H1 (cell line): ENCODE results near the gene MAPRE3. TPM values are rescaled to one million over a fixed set of nuclear protein-coding genes. Genes with fewer than 3 reads are reported as not detected.
A peak's percentile ranks its signal among the peaks of the same experiment; 100 is the strongest.

Source experiments
- CBX8 ChIP-seq: fragments of 300-800, 300-1000 bp; sonication (generic); IDR thresholded peaks from 2 replicates; pipeline ENCODE4 v1.7.1; 2016; ENCODE audit warnings: low read depth, low read length, borderline replicate concordance
- CEBPB ChIP-seq: IDR thresholded peaks from 2 replicates; pipeline ENCODE4 v1.6.1; 2012; ENCODE audit warnings: low read depth, low read length
- CREB1 ChIP-seq: IDR thresholded peaks from 2 replicates; pipeline ENCODE4 v1.6.1; 2012; ENCODE audit warnings: inconsistent platforms
- EGR1 ChIP-seq: IDR thresholded peaks from 2 replicates; pipeline ENCODE4 v1.6.1; 2011; ENCODE audit warnings: low read depth, low read length, borderline replicate concordance
- GABPA ChIP-seq: IDR thresholded peaks from 2 replicates; pipeline ENCODE4 v1.6.1; 2011; ENCODE audit warnings: mild to moderate bottlenecking, low read length, moderate library complexity, borderline replicate concordance; ENCODE audit not compliant: insufficient read depth
- MAFK ChIP-seq: IDR thresholded peaks from 2 replicates; pipeline ENCODE4 v1.6.1; 2012; ENCODE audit warnings: low read depth, mild to moderate bottlenecking, improper control_type of control experiment, low read length
- PHF8 ChIP-seq: fragments of 200-600 bp; sonication (generic); conservative IDR thresholded peaks from 2 replicates; pipeline ENCODE4 v1.7.1; 2012; ENCODE audit warnings: low read depth, mild to moderate bottlenecking, inconsistent platforms, low read length, moderate library complexity
- POLR2A ChIP-seq, 2 experiments: IDR thresholded peaks; 1 replicate in 1 of 2; 2 replicates in 1 of 2; pipeline ENCODE4 v1.6.1; 2011; ENCODE audit warnings: low read depth in 2 of 2, low read length in 2 of 2, mild to moderate bottlenecking in 2 of 2; ENCODE audit errors: control extremely low read depth in 1 of 2
- RAD21 ChIP-seq, 2 experiments: IDR thresholded peaks in 1 of 2; conservative IDR thresholded peaks in 1 of 2; 2 replicates each; pipeline ENCODE4 v1.6.1; 2011; ENCODE audit warnings: low read depth in 2 of 2, low read length in 2 of 2, improper control_type of control experiment in 1 of 2, inconsistent platforms in 1 of 2, mild to moderate bottlenecking in 1 of 2, moderate library complexity in 1 of 2
- SAP30 ChIP-seq: fragments of 300-600 bp; sonication (generic); IDR thresholded peaks from 2 replicates; pipeline ENCODE4 v1.7.1; 2012; ENCODE audit warnings: low read length, moderate library complexity, mild to moderate bottlenecking, inconsistent platforms; ENCODE audit not compliant: insufficient read depth, insufficient replicate concordance
- SIX5 ChIP-seq: IDR thresholded peaks from 2 replicates; pipeline ENCODE4 v1.6.1; 2011; ENCODE audit warnings: mild to moderate bottlenecking, low read depth, low read length
- SUZ12 ChIP-seq: fragments of 200-600 bp; sonication (generic); IDR thresholded peaks from 2 replicates; pipeline ENCODE4 v1.6.1; 2012; ENCODE audit warnings: mild to moderate bottlenecking, inconsistent platforms, low read length, moderate library complexity, mixed read lengths
- TAF7 ChIP-seq: optimal IDR thresholded peaks from 2 replicates; pipeline ENCODE3; 2011; ENCODE audit warnings: low read depth, mild to moderate bottlenecking, inconsistent platforms, low read length, moderate library complexity, borderline replicate concordance
- TBP ChIP-seq: IDR thresholded peaks from 2 replicates; pipeline ENCODE4 v1.6.1; 2011; ENCODE audit warnings: low read depth, low read length, improper control_type of control experiment
- TEAD4 ChIP-seq: IDR thresholded peaks from 2 replicates; pipeline ENCODE4 v1.6.1; 2012; ENCODE audit warnings: low read depth, low read length, inconsistent platforms, mixed read lengths
- polyA plus RNA-seq, 7 experiments: library from polyadenylated mRNA; depleted of rRNA in 3 of 7; stranded (reverse) in 5 of 7; unstranded in 2 of 7; fragments of >200 nt in 5 of 7; fragments of 200-250 nt in 2 of 7; gene quantifications; 1 replicate in 5 of 7; 2 replicates in 1 of 7; 4 replicates in 1 of 7; pipeline versions ENCODE4 v1.2.1 to v1.2.3, GENCODE V29; 2011 to 2013; ENCODE audit warnings: missing spikeins in 2 of 7, mixed read lengths in 2 of 7
- total RNA-seq: library from RNA; stranded (reverse); fragmentation: NEBNext Ultra II Directional; extraction: Animal tissue kit (Norgen Biotek cat#: 25700); gene quantifications from 2 replicates; pipeline ENCODE4 v1.2.1, GENCODE V29; 2021
- TF ChIP-seq, protein P1 (sequence below), 3 experiments: IDR thresholded peaks; 1 replicate in 2 of 3; 2 replicates in 1 of 3; pipeline versions ENCODE4 v1.5.1 to v1.6.1; 2011; ENCODE audit warnings: low read length in 3 of 3, mild to moderate bottlenecking in 3 of 3, inconsistent platforms in 2 of 3, low read depth in 1 of 3, moderate library complexity in 1 of 3; ENCODE audit not compliant: insufficient read depth in 1 of 3; ENCODE audit errors: control extremely low read depth in 1 of 3
- TF ChIP-seq, protein P2 (sequence below): IDR thresholded peaks from 2 replicates; pipeline ENCODE4 v1.6.1; 2012; ENCODE audit warnings: inconsistent platforms
- TF ChIP-seq, protein P3 (sequence below): IDR thresholded peaks from 2 replicates; pipeline ENCODE4 v1.6.1; 2011; ENCODE audit warnings: low read length, improper control_type of control experiment

MAPRE3 gene
- total and polyA plus RNA-seq, 2 of the 8 experiments (the other 6 are each of a cell fraction or from before 2014, with no cell fraction given): 4.9 to 6.6 TPM

DNA sequence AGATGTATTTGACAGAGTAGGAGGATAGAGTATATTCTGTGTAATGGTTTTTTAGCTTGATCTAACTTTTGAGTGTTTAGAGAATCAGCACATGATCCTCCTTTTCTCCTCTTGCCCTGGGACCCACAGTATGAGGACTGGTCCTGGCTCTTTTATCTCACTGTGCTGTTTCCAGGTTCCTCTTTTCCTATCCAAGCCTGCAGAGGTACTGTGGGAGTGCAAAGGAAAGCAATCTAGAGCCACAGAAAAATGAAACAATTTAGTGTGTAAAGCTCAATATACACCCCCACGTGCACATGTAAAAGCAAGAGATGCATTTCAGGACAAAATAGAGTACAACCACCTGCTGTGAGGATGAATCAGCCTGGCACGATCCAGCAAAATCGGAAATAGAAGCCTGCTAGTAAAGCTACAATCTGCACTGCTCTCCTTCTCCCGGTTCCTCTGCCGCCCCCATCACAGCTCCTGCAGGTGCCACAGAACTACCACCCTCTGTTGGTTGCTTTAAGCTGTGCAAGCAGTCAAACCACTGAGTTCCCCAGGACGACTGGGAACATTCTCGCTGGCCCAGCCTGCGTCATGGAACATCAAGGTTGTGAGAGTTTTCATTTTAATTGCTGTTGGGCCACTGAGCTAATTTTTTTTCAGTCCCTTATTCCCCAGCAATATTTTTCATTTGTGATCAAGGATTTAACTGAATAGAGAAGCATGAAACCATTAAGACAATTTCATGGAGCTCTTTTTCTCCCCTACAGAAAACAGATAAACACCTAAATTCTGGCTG lies 47.8 kb upstream of the MAPRE3 start (continued):
- TF ChIP-seq, protein P1, sequence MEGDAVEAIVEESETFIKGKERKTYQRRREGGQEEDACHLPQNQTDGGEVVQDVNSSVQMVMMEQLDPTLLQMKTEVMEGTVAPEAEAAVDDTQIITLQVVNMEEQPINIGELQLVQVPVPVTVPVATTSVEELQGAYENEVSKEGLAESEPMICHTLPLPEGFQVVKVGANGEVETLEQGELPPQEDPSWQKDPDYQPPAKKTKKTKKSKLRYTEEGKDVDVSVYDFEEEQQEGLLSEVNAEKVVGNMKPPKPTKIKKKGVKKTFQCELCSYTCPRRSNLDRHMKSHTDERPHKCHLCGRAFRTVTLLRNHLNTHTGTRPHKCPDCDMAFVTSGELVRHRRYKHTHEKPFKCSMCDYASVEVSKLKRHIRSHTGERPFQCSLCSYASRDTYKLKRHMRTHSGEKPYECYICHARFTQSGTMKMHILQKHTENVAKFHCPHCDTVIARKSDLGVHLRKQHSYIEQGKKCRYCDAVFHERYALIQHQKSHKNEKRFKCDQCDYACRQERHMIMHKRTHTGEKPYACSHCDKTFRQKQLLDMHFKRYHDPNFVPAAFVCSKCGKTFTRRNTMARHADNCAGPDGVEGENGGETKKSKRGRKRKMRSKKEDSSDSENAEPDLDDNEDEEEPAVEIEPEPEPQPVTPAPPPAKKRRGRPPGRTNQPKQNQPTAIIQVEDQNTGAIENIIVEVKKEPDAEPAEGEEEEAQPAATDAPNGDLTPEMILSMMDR (IDR thresholded peaks at IDR 0.05; ENCODE audit: control extremely low read depth in 1 of 3, insufficient read depth in 1 of 3, low read depth in 1 of 3, low read length in 3 of 3): peak; percentile 82 to 88 (median 87)
- TF ChIP-seq SAP30 (no peak), GABPA (peak; percentile 57; the same call in 1 of the 2 replicates), SIX5 (no peak), PHF8 (no peak), TAF7 (no peak), TEAD4 (no peak), SUZ12 (no peak), CREB1 (0 out of 2 replicates have a peak, but pooled peaks have one; percentile 19), TBP (no peak), CBX8 (no peak), RAD21 (IDR thresholded peaks at IDR 0.05 in 1 of 2, conservative IDR thresholded peaks at IDR 0.05 in 1 of 2; ENCODE audit: low read depth in 2 of 2, low read length in 2 of 2) (peak; percentile 79 to 84), EGR1 (no peak), POLR2A (IDR thresholded peaks at IDR 0.05; ENCODE audit: control extremely low read depth in 1 of 2, low read depth in 2 of 2, low read length in 2 of 2) (no peak), MAFK (0 out of 2 replicates have a peak, but pooled peaks have one; percentile 7), CEBPB (no peak)
- TF ChIP-seq, protein P2, sequence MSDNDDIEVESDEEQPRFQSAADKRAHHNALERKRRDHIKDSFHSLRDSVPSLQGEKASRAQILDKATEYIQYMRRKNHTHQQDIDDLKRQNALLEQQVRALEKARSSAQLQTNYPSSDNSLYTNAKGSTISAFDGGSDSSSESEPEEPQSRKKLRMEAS: no peak
- TF ChIP-seq, protein P3, sequence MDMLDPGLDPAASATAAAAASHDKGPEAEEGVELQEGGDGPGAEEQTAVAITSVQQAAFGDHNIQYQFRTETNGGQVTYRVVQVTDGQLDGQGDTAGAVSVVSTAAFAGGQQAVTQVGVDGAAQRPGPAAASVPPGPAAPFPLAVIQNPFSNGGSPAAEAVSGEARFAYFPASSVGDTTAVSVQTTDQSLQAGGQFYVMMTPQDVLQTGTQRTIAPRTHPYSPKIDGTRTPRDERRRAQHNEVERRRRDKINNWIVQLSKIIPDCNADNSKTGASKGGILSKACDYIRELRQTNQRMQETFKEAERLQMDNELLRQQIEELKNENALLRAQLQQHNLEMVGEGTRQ: no peak
